CD4-positive, alpha-beta T cell treated with Interleukin-4 for 1 hour (primary cell): Measurements from ENCODE around the gene FAM186B.
A peak's percentile ranks its signal among the peaks of the same experiment; 100 is the strongest.

Experiments used
- DNase-seq, 2 donors: peaks; one replicate each; pipeline ENCODE4 v3.0.0-alpha.2; 2020 to 2022

FAM186B gene

GRCh38 chr12:49565406-49566265, 39.8 kb downstream of the FAM186B start:
- no peak for DNase-seq

- DNase-seq: no peak
Measured at GRCh38 chr12:49564686-49565405, 40.6 kb downstream of the FAM186B start.

GRCh38 chr12:49563951-49564685, 41.3 kb downstream of the FAM186B start:
- DNase-seq: no peak

GRCh38 chr12:49562831-49563230, 42.6 kb downstream of the FAM186B start:
- no peak for DNase-seq

GRCh38 chr12:49562233-49562632, 43.2 kb downstream of the FAM186B start:
- no peak for DNase-seq

- DNase-seq: no peak
Measured at GRCh38 chr12:49560695-49561094, 44.7 kb downstream of the FAM186B start.

- DNase-seq: no peak
Measured at GRCh38 chr12:49559011-49559675, 46.3 kb downstream of the FAM186B start.

GRCh38 chr12:49558526-49558925, 46.9 kb downstream of the FAM186B start:
- no peak for DNase-seq

GRCh38 chr12:49557917-49558215, 47.6 kb downstream of the FAM186B start:
- DNase-seq: no peak

- no peak for DNase-seq
Measured at GRCh38 chr12:49557187-49557916, 48.1 kb downstream of the FAM186B start.

- no peak for DNase-seq
Measured at GRCh38 chr12:49556391-49557186, 48.9 kb downstream of the FAM186B start.

GRCh38 chr12:49555631-49556390, 49.6 kb downstream of the FAM186B start:
- DNase-seq: no peak

- DNase-seq: no peak
Measured at GRCh38 chr12:49554266-49554665, 51.2 kb downstream of the FAM186B start.

- peak in 1 of 2 donors; percentile 64 for DNase-seq
Measured at GRCh38 chr12:49553512-49554088, 51.8 kb downstream of the FAM186B start.

GRCh38 chr12:49552899-49553298, 52.5 kb downstream of the FAM186B start:
- DNase-seq: no peak

- DNase-seq: no peak
Measured at GRCh38 chr12:49552425-49552824, 53.0 kb downstream of the FAM186B start.

- no peak for DNase-seq
Measured at GRCh38 chr12:49552014-49552413, 53.4 kb downstream of the FAM186B start.

GRCh38 chr12:49550693-49551252, 54.7 kb downstream of the FAM186B start:
- DNase-seq: no peak

GRCh38 chr12:49549735-49550692, 55.4 kb downstream of the FAM186B start:
- DNase-seq: no peak
